GM21447 (cell line): ENCODE measurements around the gene MOGAT3.
"Not testable (repeated sequence)": the region's sequence is repeated elsewhere in the genome, so short reads cannot be mapped to it uniquely, and the experiment has no call there.

Source experiments
- ATAC-seq: cut with Tn5 transposase; IDR thresholded peaks from one replicate; pipeline ENCODE4 v1.9.1; 2021; ENCODE audit not compliant: unreplicated experiment

The MOGAT3 gene

DNA sequence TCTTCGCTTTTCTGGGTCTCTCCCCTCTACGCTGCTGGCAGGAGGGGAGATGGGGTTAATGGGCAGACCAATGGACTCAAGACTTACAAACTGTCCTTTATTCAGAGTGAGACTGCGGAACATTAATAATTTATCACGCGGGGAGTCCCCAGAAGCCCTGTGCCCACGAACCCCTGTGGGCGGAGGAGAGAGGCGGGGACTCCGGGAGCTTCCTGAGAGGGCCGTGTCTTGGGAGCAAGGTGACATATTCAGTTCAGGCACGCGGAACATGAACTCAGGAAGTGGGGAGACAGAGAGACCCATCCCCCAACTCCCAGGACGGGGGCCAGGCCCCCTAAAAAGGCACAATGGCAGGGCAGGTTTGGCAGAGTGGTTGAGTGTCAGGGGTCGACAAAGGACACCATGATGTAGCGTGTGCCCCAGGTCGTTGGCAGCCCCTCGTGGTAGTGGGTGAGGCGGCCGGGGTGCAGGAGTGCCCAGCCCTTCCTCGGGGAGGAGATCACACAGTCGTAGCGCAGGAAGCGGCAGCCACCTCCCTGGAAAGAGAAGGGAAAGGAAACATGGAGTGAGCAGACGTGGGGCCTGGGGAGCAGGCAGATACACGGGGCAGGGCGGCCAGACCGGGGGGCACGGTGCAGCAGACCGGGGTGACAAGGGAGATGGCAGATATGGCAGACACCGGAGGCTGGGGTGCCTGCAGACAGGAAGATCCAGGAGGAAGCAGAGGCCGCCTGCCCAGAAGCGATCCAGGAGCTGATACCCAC lies 5.2 kb upstream of the MOGAT3 start:
- no peak for ATAC-seq

GRCh38 chr7:101203740-101204738 lies 3.2 kb upstream of the MOGAT3 start:
- not testable (repeated sequence) for ATAC-seq

DNA sequence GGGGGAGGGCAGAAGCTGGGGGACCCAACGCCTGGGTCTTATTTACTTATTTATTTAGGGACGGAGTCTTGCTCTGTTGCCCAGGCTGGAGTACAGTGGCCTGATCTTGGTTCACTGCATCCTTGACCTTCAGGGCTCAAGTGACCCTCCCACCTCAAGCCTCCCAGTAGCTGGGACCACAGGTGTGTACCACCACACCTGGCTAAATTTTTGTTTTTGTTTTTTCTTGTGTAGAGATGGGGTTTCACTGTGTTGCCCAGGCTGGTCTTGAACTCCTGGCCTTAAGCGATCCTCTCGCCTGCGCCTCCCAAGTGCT lies 1.7 kb upstream of the MOGAT3 start:
- no peak for ATAC-seq

DNA sequence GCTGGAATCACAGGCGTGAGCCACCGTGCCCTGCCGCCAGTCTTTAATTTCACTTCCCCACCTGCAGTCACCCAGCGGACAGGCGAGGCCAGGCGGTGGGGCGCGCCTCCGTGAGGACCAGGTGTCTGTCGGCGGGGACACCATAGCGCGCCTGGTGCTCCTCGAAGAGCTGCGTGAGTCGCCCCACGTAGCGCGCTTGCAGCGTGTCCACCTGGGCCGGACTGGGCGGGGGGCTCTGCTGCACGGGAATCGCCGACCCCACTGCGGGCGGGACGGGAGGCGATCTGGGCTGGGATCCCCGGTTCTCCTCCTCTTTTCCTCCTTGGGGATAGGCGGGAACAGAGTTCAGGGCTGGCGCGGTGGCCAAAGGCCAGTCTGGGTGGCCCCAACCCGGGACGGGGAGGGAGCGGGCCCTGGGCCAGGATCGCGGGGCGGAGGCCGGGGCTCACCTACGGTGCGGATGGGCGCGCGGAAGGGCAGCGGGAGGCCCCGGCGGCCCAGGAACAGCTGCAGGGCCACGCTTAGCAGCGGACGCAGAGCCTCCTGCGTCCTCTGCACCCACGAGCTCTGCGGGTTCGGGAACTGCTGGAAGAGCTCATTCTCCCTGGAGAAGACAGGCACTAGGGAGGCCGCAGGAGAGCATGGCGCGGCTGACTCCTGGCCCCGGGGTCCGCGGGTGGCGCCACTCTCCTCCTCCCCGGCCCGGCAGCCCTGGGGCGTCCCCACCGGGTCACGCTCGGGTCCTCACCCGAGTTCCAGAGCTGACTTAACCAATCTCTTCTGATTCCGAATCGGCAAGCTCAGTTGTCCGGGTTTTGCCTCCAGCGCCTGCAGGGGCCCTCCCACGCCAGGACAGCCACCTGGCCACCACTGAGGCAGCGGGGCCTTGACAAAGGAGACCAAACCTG lies 1.1 kb upstream of the MOGAT3 start:
- no peak for ATAC-seq

DNA sequence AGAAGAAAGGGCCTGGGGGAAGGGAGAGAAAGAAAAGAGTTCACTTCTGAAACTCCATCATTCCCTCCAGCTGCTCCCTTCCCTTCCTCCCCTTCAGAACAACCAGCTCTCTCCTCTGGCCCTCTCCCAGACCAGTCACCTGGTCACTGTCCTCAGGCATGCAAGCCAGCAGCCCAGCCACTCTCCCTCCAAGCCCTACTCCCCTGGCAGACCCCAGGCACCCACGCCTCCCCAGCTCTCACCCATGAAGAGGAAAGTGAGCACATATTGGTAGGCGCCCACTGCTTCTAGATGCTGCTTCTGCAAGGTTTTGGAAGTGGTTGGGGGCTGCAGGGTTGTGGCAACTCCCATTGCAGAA lies 353 bp downstream of the MOGAT3 start:
- ATAC-seq, result no peak

- ATAC-seq, result not testable (repeated sequence)
Measured at GRCh38 chr7:101199522-101199921, 1.3 kb downstream of the MOGAT3 start.

GRCh38 chr7:101198476-101198875 lies 2.4 kb downstream of the MOGAT3 start:
- no peak for ATAC-seq

- ATAC-seq, result no peak
Measured at GRCh38 chr7:101197991-101198390, 2.8 kb downstream of the MOGAT3 start.

- no peak for ATAC-seq
Measured at GRCh38 chr7:101195884-101196283, 5.0 kb downstream of the MOGAT3 start.

- ATAC-seq, result no peak
Measured at GRCh38 chr7:101189109-101189508, 11.7 kb downstream of the MOGAT3 start.

GRCh38 chr7:101186844-101187428 lies 13.9 kb downstream of the MOGAT3 start:
- no peak for ATAC-seq

GRCh38 chr7:101186194-101186593 lies 14.6 kb downstream of the MOGAT3 start:
- ATAC-seq, result no peak

DNA sequence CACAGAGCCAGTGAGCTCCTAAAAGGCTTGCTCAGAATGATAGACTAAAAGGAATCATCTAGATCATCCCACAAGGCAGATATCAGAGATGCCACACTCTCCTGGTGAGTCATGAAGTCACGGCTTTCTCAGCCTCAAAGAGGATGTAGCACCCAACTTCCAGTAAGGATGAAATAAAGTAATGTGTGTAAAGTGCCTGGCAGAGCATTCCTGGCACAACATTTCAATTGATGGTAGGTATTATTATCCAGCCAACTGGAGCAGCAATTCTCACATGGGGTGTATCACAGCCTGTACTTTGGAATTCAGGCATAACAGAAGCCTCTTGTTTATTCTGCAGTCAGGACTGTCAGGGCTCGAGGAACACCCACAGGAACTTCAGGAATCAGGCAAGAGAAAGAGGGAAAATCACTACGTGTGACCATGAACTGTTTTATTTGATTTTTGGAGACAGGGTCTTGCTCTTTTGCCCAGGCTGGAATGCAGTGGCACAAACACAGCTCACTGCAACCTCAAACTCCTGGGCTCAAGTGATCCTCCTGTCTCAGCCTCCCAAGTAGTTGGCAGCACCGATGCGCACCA lies 15.5 kb downstream of the MOGAT3 start:
- ATAC-seq, result no peak

- ATAC-seq, result no peak
Measured at GRCh38 chr7:101180130-101180755, 20.6 kb downstream of the MOGAT3 start, which contains the start of gene NAT16. TSS of gene NAT16 (minus strand) at chr7:101180293. CDS start at chr7:101174807, 5,486 bp downstream.

DNA sequence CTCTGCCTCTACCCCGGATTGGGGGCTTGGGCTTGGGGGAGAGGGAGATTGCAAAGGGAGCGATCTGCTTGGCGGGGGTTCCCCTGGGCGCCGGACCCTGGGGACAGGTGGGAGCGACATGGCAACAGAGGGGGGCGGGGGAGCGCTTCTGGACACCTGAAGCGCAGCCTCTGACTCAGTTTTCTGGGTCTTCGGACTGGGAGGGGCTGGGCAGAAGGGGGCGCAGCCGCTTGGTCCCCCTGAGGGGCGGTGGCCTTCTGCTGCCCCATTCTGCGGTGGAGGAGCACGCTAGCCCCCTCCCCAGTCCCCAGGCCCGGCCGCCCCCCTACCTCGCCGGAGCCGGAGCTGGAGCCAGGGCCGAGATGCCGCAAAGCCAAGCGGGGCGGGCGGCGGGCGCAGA lies 21.1 kb downstream of the MOGAT3 start:
- no peak for ATAC-seq

GRCh38 chr7:101179117-101179516 lies 21.7 kb downstream of the MOGAT3 start:
- no peak for ATAC-seq

DNA sequence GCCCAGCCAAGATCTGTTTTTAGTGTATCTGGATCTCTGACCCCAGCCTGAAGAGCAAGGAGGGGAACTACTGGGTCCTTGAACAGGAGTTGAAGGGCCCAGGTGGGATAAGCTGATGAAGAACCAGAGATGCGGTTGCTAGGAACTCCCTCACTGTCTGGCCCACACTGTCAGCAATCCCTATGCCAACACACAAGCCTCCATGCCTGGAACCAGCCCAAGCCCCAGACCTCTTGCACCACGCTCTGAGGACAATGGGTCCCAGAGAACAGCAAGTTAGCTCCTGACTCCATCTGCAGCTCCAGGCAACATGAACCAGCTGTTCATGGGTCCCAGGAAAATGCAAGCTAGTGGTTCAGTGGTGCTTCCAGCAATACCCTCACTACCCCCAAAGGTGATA lies 23.2 kb downstream of the MOGAT3 start:
- ATAC-seq, result no peak

- ATAC-seq, result no peak
Measured at GRCh38 chr7:101175664-101176063, 25.2 kb downstream of the MOGAT3 start.

GRCh38 chr7:101174322-101174854 lies 26.4 kb downstream of the MOGAT3 start:
- ATAC-seq, result no peak
